Ascending aorta (tissue), 2 donors: ENCODE results near the gene DAPK3. TPM values are rescaled to one million over a fixed set of nuclear protein-coding genes. Genes with fewer than 3 reads are reported as not detected.

ENCODE experiments used
- DNase-seq, 2 donors: peaks; one replicate each; pipeline ENCODE4 v3.0.0-alpha.2; 2019; ENCODE audit warnings: low spot score in 2 of 2
- H3K27ac ChIP-seq, 2 donors: fragments of 200-600 bp; sonication (generic); one replicate each; pipeline ENCODE4 v1.5.1; 2016 to 2017; ENCODE audit warnings: mild to moderate bottlenecking in 1 of 2
- H3K27me3 ChIP-seq: fragments of 200-600 bp; sonication (generic); one replicate; pipeline ENCODE4 v1.5.1; 2017
- H3K36me3 ChIP-seq, 2 donors: fragments of 200-600 bp; sonication (generic); one replicate each; pipeline ENCODE4 v1.5.1; 2016
- H3K4me1 ChIP-seq, 2 donors: fragments of 200-600 bp; sonication (generic); one replicate each; pipeline ENCODE4 v1.5.1; 2016 to 2017; ENCODE audit warnings: mild to moderate bottlenecking in 1 of 2
- H3K4me3 ChIP-seq, 2 donors: fragments of 200-600 bp; sonication (generic); one replicate each; pipeline ENCODE4 v1.5.1; 2016 to 2017; ENCODE audit warnings: mild to moderate bottlenecking in 1 of 2
- H3K9me3 ChIP-seq, 2 donors: fragments of 200-600 bp; sonication (generic); one replicate each; pipeline ENCODE4 v1.5.1; 2016
- intact Hi-C: fragments of 100-400 bp; cut with DNase I; formaldehyde crosslinking; loops from one replicate; pipeline ENCODE4 v1.15.1; 2023
- total RNA-seq: library from RNA; depleted of rRNA; stranded (reverse); fragments of >200 nt; gene quantifications from one replicate; pipeline ENCODE4 v1.1.0, GENCODE V29; 2016
- TF ChIP-seq, protein P1 (sequence below), 3 experiments: fragments of 200-600 bp in 2 of 3; fragments of 450-650 bp in 1 of 3; sonication (generic) in 2 of 3; IDR thresholded peaks; one replicate each; pipeline ENCODE4 v1.5.1; 2016 to 2019; ENCODE audit warnings: antibody characterized with exemption in 3 of 3, mild to moderate bottlenecking in 1 of 3, moderate library complexity in 1 of 3

The DAPK3 gene
- total RNA-seq, 1 donor from 2014 or later = 135 TPM

DNA sequence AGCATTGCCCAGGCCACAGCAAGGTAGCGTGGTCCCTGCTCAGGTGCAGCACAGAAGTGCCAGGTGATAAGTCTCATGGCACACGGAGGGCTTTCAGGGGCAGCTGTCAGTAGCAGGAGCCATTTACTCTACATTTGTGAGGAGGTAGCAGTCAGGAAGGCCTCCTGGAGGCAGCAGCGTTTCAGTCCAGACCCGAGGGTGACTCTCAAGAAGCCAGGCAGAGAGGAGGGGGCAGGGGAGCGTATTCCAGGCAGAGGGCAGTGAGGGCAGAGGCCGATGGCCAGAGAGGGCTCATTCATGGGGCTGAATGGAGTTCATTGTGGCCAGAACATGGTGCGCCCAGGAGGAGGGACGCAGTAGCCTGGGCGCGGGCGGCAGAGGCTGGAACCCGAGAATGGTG is 45.6 kb upstream of the DAPK3 start:
- Histone ChIP-seq H3K36me3 (peaks cover 23 to 33% of the 10 kb centered on the region in 2 donors), H3K27me3 (no peaks in the 10 kb centered on the region), H3K9me3 (no peaks in the 10 kb centered on the region), H3K27ac (no peak overlapping the region), H3K4me1 (peaks cover 0 to 19% of the 10 kb centered on the region in 2 donors), H3K4me3 (no peak overlapping the region)
- DNase-seq = no peak
- intact Hi-C loops = no loop called here
- TF ChIP-seq, protein P1, sequence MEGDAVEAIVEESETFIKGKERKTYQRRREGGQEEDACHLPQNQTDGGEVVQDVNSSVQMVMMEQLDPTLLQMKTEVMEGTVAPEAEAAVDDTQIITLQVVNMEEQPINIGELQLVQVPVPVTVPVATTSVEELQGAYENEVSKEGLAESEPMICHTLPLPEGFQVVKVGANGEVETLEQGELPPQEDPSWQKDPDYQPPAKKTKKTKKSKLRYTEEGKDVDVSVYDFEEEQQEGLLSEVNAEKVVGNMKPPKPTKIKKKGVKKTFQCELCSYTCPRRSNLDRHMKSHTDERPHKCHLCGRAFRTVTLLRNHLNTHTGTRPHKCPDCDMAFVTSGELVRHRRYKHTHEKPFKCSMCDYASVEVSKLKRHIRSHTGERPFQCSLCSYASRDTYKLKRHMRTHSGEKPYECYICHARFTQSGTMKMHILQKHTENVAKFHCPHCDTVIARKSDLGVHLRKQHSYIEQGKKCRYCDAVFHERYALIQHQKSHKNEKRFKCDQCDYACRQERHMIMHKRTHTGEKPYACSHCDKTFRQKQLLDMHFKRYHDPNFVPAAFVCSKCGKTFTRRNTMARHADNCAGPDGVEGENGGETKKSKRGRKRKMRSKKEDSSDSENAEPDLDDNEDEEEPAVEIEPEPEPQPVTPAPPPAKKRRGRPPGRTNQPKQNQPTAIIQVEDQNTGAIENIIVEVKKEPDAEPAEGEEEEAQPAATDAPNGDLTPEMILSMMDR (IDR thresholded peaks at IDR 0.05) = no peak

DNA sequence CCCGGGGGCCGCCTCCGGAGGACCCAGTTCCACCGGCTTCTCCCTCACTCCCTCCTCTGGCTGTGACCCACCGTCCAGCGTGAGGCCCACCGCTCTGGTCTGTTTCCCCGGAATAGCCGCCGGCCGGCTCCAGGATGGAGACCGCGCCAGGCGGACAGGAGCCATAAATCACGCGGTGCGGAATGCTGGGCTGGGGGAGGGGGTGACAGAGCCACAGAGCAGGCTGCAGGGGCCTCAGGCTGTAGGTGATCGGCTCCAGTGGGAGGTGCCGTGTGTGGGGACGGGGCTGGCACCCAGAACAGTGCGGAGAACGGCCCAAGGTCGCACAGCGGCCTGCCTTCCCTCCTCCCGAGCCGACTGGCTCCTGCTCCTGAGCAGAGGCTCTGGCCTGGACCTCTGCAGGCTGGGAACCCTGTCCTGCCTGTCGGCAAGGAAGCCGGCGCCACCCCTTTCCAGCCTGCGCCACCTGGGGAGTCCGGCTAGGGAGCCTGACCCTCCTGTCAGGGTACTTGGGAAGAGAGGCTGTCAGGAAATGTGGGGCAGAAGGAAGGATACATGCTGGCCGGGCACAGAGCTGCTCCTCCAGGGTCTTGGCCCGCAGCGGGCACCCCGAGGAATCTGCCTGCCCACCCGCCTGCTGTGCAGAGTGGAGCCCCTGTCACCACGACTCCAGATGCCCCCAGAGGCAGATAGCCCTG is 45.0 kb upstream of the DAPK3 start:
- TF ChIP-seq, protein P1 (IDR thresholded peaks at IDR 0.05) = no peak
- H3K4me3 ChIP-seq = peak overlapping the region; percentile 30 to 38
- H3K36me3 ChIP-seq = peaks cover 23 to 32% of the 10 kb centered on the region in 2 donors
- intact Hi-C loops = no loop called here
- no peaks in the 10 kb centered on the region for H3K9me3 ChIP-seq
- no peak for DNase-seq
- H3K27ac ChIP-seq = peak overlapping the region; percentile 37 to 69
- peaks cover 0 to 22% of the 10 kb centered on the region in 2 donors for H3K4me1 ChIP-seq
- H3K27me3 ChIP-seq = no peaks in the 10 kb centered on the region

DNA sequence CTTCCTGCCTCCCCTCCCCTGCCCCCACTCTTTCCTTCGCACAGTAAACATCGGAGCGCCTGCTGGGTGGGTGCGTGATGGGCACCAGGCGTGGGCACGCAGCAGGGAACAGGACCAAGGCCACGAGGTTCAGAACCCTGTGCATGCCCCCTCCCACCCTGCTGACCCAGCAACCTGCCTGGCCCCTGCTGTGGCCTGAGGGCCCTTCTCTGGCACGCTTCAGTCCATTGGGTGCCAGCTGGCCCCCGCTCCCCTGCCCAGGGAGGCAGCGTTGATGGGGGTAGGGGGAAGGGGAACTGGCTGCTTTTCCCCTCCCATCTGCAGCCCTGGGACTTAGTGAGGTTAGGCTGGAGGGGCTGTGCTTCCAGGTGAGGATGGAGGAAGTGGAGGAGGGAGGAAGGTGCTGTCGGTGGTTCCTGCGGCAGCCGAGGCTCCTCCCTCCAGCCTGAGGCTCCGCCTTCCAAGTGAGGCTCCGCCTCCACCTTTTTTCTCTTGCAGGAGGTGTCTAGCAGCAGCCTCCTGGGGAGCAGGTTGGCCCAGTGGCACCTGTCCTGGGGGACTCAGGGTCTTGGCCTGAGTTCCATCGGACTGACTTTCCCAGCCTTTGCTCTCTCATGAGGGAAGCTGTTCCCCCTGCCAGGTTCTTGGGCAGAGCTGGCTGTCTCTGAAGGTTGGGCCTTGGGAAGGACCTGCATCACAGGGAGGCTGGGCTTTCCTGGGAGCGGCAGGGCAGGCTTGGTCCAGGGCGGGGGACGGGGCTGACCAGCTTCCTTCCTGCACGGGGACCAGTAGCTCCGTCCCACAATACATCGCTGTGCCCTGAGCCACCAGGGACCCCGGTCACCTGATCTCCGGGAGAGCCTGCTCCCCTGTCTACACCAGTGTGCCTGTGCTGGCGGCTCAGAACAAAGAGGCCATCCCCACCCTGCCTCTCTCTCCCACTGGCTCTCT is 43.9 kb upstream of the DAPK3 start:
- DNase-seq = no peak
- TF ChIP-seq, protein P1 (IDR thresholded peaks at IDR 0.05) = no peak
- peaks cover 23 to 25% of the 10 kb centered on the region in 2 donors for H3K36me3 ChIP-seq
- no peaks in the 10 kb centered on the region for H3K9me3 ChIP-seq
- peak overlapping the region; percentile 37 to 69 for H3K27ac ChIP-seq
- H3K27me3 ChIP-seq = no peaks in the 10 kb centered on the region
- intact Hi-C loops = no loop called here
- H3K4me3 ChIP-seq = peak overlapping the region in 1 of 2 donors; percentile 38
- peaks cover 0 to 29% of the 10 kb centered on the region in 2 donors for H3K4me1 ChIP-seq

DNA sequence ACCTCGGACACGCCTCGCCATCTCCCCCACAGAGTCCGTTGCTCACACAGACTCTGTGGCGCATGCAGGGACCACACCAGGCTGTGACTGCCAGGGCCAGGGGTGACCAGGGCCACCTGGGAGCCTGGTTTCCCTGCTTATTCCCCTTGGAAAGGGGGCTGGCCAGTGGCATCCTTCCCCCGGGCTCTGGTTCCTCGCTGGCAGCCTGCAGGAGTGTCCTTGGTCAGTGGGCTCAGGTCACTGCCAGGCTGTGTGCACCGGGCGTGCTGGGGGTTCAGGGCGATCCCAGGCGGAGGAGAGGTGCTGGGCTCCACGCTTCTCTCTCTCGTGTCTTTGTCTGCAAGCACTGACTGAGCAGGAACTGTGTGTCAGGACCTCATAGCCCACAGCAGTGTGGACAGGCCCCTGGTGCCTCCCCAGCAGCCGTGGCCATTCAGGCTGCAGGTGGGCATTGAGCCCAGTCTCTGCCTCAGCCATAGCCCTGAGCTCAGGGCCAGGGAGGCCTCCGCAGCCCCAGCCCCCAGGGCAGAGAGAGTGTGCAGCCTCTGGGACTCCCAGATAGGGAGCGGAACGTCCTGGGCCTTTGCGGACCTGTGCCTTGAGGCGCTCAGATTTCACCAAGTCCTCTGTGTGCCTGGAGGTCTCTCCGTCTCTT is 43.1 kb upstream of the DAPK3 start:
- H3K27ac ChIP-seq = no peak overlapping the region
- TF ChIP-seq, protein P1 (IDR thresholded peaks at IDR 0.05) = no peak

DNA sequence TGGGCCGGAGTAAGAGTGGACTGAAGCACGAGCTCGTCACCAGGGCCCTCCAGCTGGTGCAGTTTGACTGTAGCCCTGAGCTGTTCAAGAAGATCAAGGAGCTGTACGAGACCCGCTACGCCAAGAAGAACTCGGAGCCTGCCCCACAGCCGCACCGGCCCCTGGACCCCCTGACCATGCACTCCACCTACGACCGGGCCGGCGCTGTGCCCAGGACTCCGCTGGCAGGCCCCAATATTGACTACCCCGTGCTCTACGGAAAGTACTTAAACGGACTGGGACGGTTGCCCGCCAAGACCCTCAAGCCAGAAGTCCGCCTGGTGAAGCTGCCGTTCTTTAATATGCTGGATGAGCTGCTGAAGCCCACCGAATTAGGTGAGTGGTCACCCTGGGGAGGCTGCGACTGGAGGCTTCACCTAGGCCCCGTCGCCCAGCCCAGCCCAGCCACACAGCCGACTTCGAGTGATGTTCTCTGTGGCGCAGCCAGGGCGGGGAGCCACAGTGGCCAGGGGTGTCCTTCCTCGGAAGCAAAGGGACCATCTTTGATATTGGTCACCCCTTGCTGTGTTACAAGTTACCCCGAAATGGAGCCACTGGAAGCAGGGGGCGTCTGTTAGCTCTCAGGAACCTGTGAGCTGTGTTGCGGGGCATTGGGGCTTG is 42.2 kb upstream of the DAPK3 start:
- Histone ChIP-seq H3K4me3 (no peak overlapping the region), H3K27ac (no peak overlapping the region), H3K4me1 (peaks cover 5 to 45% of the 10 kb centered on the region in 2 donors), H3K27me3 (no peaks in the 10 kb centered on the region), H3K36me3 (peaks cover 22 to 23% of the 10 kb centered on the region in 2 donors), H3K9me3 (no peaks in the 10 kb centered on the region)
- TF ChIP-seq, protein P1 (IDR thresholded peaks at IDR 0.05) = no peak
- intact Hi-C loops = no loop called here
- DNase-seq = no peak

More for the DNA sequence above, 43.1 kb upstream of the DAPK3 start:
- Histone ChIP-seq H3K4me1 (peaks cover 0 to 38% of the 10 kb centered on the region in 2 donors), H3K9me3 (no peaks in the 10 kb centered on the region), H3K36me3 (peaks cover 23 to 25% of the 10 kb centered on the region in 2 donors), H3K27me3 (no peaks in the 10 kb centered on the region), H3K4me3 (no peak overlapping the region)
- no peak for DNase-seq
- intact Hi-C loops = no loop called here
